Mesothelial cell of epicardium (in vitro differentiated cells): ENCODE data around the gene ETFDH. TPM values are rescaled to one million over a fixed set of nuclear protein-coding genes. Genes with fewer than 3 reads are reported as not detected.
A peak's percentile ranks its signal among the peaks of the same experiment; 100 is the strongest.
"Not testable (repeated sequence)": the region's sequence is repeated elsewhere in the genome, so short reads cannot be mapped to it uniquely, and the experiment has no call there.

Source experiments
- DNase-seq, 2 experiments: peaks; one replicate each; pipeline ENCODE4 v3.0.0; 2021; ENCODE audit warnings: low spot score in 2 of 2; ENCODE audit not compliant: unreplicated experiment in 2 of 2
- H3K27ac Mint-ChIP-seq: 2 replicates; pipeline ENCODE4 v1.8.0; 2021; ENCODE audit warnings: mixed read lengths
- H3K27me3 Mint-ChIP-seq: 2 replicates; pipeline ENCODE4 v1.8.0; 2021; ENCODE audit warnings: low read depth, mixed read lengths
- H3K36me3 Mint-ChIP-seq: 2 replicates; pipeline ENCODE4 v1.8.0; 2021; ENCODE audit warnings: mixed read lengths
- H3K4me1 Mint-ChIP-seq: 2 replicates; pipeline ENCODE4 v1.8.0; 2021; ENCODE audit warnings: mixed read lengths
- H3K4me3 Mint-ChIP-seq: 2 replicates; pipeline ENCODE4 v1.8.0; 2021; ENCODE audit warnings: mild to moderate bottlenecking, moderate library complexity, mixed read lengths
- H3K9me3 Mint-ChIP-seq: 2 replicates; pipeline ENCODE4 v1.8.0; 2021; ENCODE audit warnings: mixed read lengths
- total RNA-seq: library from RNA; stranded (reverse); gene quantifications from 3 replicates; pipeline ENCODE4 v1.2.1, GENCODE V29; 2021
- TF ChIP-seq, protein P1 (sequence below): fragments of 200-600 bp; sonication (generic); IDR thresholded peaks from one replicate; pipeline ENCODE4 v1.5.0; 2021; ENCODE audit warnings: antibody characterized with exemption; ENCODE audit not compliant: unreplicated experiment

The ETFDH gene
- total RNA-seq, 1 donor from 2014 or later: 19.4 TPM

DNA sequence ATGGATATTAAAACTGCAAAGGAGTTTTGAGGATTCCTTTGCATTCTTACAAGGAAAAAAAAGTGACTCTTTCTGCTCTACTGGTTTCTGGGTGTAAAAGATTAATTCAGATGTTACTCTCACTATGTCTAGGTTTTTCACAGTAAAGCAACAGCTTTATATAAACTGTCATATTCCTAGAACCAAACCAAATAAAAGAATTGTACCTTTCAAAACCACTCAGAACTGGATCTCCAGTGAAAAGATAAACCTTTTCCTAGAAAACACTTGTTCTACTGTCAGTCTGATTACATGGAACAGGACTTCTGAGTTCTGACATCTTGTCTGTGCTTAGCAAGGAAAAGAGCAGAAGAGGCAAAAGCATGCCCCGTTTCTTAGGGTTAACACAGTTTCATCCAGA is 56.1 kb downstream of the ETFDH start:
- Mint-ChIP-seq H3K27me3 (peaks cover 29% of the 10 kb centered on the region), H3K27ac (no peak overlapping the region), H3K4me3 (no peak overlapping the region), H3K36me3 (no peaks in the 10 kb centered on the region), H3K9me3 (no peaks in the 10 kb centered on the region), H3K4me1 (no peaks in the 10 kb centered on the region)
- TF ChIP-seq, protein P1, sequence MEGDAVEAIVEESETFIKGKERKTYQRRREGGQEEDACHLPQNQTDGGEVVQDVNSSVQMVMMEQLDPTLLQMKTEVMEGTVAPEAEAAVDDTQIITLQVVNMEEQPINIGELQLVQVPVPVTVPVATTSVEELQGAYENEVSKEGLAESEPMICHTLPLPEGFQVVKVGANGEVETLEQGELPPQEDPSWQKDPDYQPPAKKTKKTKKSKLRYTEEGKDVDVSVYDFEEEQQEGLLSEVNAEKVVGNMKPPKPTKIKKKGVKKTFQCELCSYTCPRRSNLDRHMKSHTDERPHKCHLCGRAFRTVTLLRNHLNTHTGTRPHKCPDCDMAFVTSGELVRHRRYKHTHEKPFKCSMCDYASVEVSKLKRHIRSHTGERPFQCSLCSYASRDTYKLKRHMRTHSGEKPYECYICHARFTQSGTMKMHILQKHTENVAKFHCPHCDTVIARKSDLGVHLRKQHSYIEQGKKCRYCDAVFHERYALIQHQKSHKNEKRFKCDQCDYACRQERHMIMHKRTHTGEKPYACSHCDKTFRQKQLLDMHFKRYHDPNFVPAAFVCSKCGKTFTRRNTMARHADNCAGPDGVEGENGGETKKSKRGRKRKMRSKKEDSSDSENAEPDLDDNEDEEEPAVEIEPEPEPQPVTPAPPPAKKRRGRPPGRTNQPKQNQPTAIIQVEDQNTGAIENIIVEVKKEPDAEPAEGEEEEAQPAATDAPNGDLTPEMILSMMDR: no peak
- no peak for DNase-seq

DNA sequence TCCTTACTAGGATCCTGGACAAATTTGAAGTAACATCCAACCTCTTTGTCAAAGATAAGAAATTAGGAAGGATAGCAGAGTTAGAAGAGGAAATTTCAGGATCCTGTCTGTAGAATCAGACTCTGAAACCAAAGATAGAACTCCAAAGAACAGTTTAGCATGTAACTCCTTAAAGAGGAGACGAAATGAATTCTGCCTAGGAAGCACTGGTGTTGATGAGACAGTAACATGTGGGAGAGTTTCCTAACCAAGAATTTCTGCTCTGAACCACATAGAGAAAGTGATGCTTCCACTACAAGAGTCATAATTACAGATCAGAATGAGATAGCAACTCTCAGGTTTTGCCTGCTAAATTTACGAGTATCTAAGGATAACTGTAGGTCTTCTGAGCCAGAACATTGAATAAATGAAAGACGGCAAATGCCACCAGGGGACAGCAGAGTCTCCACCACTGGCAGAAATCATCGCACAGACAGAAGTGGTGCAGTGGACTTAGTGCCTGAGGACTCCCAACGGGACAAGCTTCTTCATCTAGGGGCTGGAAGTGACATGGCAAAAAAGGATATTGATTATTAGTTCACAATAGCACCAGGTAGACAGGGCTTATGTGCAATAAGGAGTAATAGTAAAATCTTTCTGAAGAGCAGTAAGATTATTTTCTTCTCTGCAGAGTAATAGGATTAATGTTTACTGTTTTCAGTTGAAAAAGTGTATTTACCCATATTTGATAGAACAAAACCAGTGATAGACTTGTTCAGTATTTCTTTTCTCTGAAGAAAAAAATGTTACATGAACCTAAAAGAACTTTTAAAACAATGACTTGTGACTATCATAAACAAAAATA is 57.8 kb downstream of the ETFDH start:
- Mint-ChIP-seq H3K4me1 (no peaks in the 10 kb centered on the region), H3K36me3 (no peaks in the 10 kb centered on the region), H3K4me3 (no peak overlapping the region), H3K27ac (no peak overlapping the region), H3K9me3 (no peaks in the 10 kb centered on the region), H3K27me3 (peaks cover 29% of the 10 kb centered on the region)
- TF ChIP-seq, protein P1: peak; percentile 62
- DNase-seq: peak in 1 of 2 experiments; percentile 48

DNA sequence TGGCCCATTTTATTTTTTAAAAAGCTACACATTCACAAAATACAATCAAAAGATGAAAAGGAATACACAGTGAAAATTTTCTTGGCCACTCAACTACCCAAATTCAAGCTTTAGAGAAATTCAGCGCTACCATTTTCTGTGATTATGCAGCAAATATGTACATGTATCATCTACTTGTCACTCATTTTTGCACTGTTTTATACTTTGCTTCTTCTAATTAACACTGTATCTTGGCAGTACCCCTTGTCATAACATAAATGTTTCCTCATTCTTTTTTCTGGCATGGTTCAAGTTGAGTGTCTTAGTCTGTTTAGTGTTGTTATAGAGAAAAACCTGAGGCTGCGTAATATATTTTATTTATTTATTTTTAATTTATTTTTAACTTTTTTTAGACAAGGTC is 66.8 kb downstream of the ETFDH start:
- Mint-ChIP-seq H3K4me1 (peaks cover 3% of the 10 kb centered on the region), H3K4me3 (no peak overlapping the region), H3K27me3 (no peaks in the 10 kb centered on the region), H3K9me3 (no peaks in the 10 kb centered on the region), H3K36me3 (no peaks in the 10 kb centered on the region), H3K27ac (no peak overlapping the region)
- TF ChIP-seq, protein P1: no peak
- DNase-seq: no peak

DNA sequence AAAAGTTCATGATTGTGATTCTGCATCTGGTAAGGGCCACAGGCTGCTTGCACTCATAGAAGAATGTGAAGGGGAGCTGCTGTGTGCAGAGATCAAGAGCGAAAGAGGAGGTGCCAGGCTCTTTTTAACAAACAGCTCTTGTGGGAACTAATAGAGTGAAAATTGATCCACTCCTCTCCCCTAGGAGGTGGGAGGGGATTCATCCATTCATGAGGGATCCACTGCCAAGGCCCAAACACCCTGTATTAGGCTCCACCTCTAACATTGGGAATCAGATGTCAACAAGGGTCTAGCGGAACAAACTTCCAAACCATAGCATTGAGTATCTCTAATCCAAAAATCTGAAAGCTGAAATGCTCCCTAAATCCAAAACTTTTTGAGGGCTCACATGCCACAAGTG is 67.5 kb downstream of the ETFDH start:
- no peak overlapping the region for H3K27ac Mint-ChIP-seq
- H3K27me3 Mint-ChIP-seq: no peaks in the 10 kb centered on the region
- peaks cover 3% of the 10 kb centered on the region for H3K4me1 Mint-ChIP-seq
- H3K9me3 Mint-ChIP-seq: no peaks in the 10 kb centered on the region
- H3K36me3 Mint-ChIP-seq: no peaks in the 10 kb centered on the region
- no peak overlapping the region for H3K4me3 Mint-ChIP-seq
- TF ChIP-seq, protein P1: no peak
- no peak for DNase-seq

DNA sequence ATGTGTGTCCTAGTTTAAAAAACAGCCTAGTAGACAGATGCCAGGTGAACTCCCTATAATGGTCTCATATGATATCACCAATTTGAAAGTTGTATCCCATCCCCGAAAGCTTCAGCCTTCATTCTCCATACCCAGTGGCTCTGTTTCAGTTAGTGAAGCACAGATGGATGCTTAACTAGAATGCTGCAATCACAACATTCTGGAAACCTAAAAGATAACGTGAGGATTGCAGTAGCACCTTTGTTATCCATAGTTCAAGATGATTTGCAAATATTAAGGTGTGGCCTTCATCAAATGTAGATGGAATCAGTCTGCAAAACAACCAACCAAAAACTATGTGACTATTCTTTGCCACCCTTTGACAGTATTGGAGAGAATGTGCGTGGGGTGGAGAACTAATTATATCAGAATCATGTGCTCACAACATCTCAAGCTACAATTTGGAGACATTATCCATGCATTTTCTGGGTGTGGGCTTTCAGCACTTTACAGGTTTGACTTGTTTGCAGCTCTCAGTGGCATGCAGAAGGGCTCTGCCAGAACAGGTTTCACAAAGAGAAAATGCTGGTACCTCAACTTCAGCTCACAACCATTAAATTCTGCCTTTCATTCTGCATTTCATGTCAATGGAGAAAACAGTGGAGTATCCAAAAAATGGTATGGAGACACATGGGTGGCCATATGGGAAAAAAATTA is 69.4 kb downstream of the ETFDH start:
- no peaks in the 10 kb centered on the region for H3K27me3 Mint-ChIP-seq
- H3K36me3 Mint-ChIP-seq: no peaks in the 10 kb centered on the region
- no peak for DNase-seq
- TF ChIP-seq, protein P1: no peak
- no peak overlapping the region for H3K27ac Mint-ChIP-seq
- no peak overlapping the region for H3K4me3 Mint-ChIP-seq
- peaks cover 3% of the 10 kb centered on the region for H3K4me1 Mint-ChIP-seq
- H3K9me3 Mint-ChIP-seq: no peaks in the 10 kb centered on the region

DNA sequence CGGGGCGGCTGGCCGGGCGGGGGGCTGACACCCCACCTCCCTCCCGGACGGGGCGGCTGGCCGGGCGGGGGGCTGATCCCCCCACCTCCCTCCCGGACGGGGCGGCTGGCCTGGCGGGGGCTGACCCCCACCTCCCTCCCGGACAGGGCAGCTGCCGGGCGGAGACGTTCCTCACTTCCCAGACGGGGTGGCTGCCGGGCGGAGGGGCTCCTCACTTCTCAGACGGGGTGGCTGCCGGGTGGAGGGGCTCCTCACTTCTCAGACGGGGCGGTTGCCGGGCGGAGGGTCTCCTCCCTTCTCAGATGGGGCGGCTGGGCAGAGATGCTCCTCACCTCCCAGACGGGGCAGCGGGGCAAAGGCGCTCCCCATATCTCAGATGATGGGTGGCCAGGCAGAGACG is 74.4 kb downstream of the ETFDH start:
- not testable (repeated sequence) for DNase-seq, H3K27ac Mint-ChIP-seq, H3K9me3 Mint-ChIP-seq, H3K4me3 Mint-ChIP-seq, H3K4me1 Mint-ChIP-seq, H3K36me3 Mint-ChIP-seq, H3K27me3 Mint-ChIP-seq
